ENCODE data around the gene IRGC.
A peak's percentile ranks its signal among the peaks of the same experiment; 100 is the strongest.

IRGC gene

GRCh38 chr19:43731346-43731745 lies 15.5 kb downstream of the IRGC start:
- peak; percentile 69 for DNase-seq (ENCODE audit: low read depth)
- no peak for TF ChIP-seq CTCF (conservative IDR thresholded peaks at IDR 0.05; ENCODE audit: low read depth, low read length)
- no peak overlapping the region for H3K4me3 ChIP-seq (ENCODE audit: low read depth, low read length)

- no peak overlapping the region for H3K4me3 ChIP-seq (ENCODE audit: low read depth, low read length)
- TF ChIP-seq CTCF (conservative IDR thresholded peaks at IDR 0.05; ENCODE audit: low read depth, low read length), result no peak
- peak; percentile 95 for DNase-seq (ENCODE audit: low read depth)
Measured at GRCh38 chr19:43731846-43732245, 16.0 kb downstream of the IRGC start.

- no peak for DNase-seq (ENCODE audit: low read depth)
- no peak overlapping the region for H3K4me3 ChIP-seq (ENCODE audit: low read depth, low read length)
- TF ChIP-seq CTCF (conservative IDR thresholded peaks at IDR 0.05; ENCODE audit: low read depth, low read length), result no peak
Measured at GRCh38 chr19:43735013-43735412, 19.1 kb downstream of the IRGC start.

- no peak for TF ChIP-seq CTCF (conservative IDR thresholded peaks at IDR 0.05; ENCODE audit: low read depth, low read length)
- peak; percentile 82 for DNase-seq (ENCODE audit: low read depth)
- H3K4me3 ChIP-seq (ENCODE audit: low read depth, low read length), result no peak overlapping the region
Measured at GRCh38 chr19:43735957-43736356, 20.1 kb downstream of the IRGC start.

GRCh38 chr19:43738780-43739211 lies 22.9 kb downstream of the IRGC start:
- no peak for TF ChIP-seq CTCF (conservative IDR thresholded peaks at IDR 0.05; ENCODE audit: low read depth, low read length)
- DNase-seq (ENCODE audit: low read depth), result no peak
- H3K4me3 ChIP-seq (ENCODE audit: low read depth, low read length), result no peak overlapping the region

- TF ChIP-seq CTCF (conservative IDR thresholded peaks at IDR 0.05; ENCODE audit: low read depth, low read length), result no peak
- DNase-seq (ENCODE audit: low read depth), result no peak
- H3K4me3 ChIP-seq (ENCODE audit: low read depth, low read length), result no peak overlapping the region
Measured at GRCh38 chr19:43739439-43740235, 23.8 kb downstream of the IRGC start.

Data from choroid plexus epithelial cell (primary cell).